HT1080 (cell line): ENCODE data around the gene DPP6. TPM values are rescaled to one million over a fixed set of nuclear protein-coding genes. Genes with fewer than 3 reads are reported as not detected.
"Not testable (repeated sequence)": the region's sequence is repeated elsewhere in the genome, so short reads cannot be mapped to it uniquely, and the experiment has no call there.

ENCODE experiments used
- DNase-seq: peaks from one replicate; pipeline ENCODE4 v3.0.0-alpha.2; 2015; ENCODE audit warnings: low read depth
- total RNA-seq: library from RNA; depleted of rRNA; stranded (reverse); fragments of >200 nt; shearing (Covaris generic); gene quantifications from 2 replicates; pipeline ENCODE4 v1.2.3, GENCODE V29; 2014

DPP6 gene
- total RNA-seq, 1 experiment from 2014 or later = not detected

DNA sequence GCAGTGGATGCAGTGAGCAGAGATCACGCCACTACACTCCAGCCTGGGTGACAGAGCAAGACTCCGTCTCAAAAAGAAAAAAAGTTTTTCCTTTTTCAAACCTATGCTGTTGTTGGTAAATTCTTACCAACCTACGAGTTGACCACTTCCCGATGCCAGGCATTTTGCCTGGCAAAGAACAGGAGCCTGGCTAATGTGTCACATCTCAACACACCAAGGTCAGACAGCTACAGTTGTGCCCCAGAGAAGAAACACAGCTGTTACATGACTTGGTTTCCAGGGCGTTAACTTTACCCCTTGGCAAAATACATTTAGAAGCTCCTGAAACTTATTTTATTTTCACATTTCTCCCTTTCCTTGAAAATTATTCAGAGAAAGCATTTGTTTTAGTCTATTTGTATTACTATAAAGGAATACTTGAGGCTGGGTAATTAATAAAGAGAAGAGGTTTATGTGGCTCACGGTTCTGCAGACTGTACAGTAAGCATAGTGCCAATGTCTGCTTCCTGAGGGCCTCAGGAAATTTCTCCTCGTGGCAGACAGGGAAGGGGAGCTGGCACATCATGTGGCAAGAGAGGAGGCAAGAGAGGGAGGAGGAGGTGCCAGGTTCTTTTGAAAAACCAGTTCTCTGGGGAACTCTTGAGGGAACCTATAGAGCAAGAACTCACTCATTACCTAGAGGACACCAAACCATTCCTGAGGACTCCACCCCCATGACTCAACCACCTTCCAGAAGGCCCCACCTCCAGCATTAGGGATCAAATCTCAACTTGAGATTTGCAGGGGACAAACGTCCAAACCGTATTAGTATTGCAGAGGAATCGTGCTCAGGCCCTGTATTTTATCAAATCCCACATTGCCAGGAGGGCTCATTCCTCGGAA is 867.4 kb downstream of the DPP6 start:
- DNase-seq = no peak

DNA sequence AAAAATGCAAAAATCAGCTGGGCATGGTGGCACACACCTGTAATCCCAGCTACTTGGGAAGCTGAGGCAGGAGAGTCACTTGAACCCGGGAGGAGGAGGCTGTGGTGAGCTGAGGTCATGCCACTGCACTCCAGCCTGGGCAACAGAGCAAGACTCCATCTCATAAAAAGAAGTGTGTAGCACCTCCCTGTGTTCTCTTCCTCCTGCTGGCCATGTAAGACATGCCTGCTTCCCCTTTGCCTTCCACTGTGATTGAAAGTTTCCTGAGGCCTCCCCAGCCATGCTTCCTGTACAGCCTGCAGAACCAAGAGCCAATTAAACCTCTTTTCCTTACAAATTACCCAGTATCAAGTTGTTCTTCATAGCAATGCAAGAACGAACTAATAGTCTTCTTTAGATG is 870.3 kb downstream of the DPP6 start:
- DNase-seq = not testable (repeated sequence)

DNA sequence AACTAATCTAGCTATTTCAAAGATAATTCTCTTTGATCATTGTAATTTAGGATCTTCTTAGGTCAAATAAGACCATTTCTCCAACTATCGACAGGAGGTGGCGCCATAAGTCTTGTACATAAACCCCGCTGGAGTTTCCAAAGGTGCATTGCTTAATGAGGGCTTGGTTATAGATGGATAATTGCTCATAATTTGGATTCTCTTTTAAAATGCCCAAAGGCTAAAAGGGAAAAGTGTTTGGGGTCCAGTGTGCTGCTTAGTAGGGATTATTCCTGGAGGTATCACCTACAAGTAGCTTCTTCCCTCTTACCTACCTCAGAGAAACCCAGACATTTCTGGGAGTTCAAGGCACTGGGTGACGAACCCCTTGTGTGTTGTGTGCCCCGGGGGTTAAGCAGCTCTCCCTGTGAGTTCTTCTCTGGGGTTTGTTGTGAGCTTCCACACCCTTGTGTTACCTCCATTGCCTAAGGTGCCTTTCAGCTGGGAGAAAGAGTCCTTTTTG is 875.5 kb downstream of the DPP6 start:
- DNase-seq = peak; percentile 61

DNA sequence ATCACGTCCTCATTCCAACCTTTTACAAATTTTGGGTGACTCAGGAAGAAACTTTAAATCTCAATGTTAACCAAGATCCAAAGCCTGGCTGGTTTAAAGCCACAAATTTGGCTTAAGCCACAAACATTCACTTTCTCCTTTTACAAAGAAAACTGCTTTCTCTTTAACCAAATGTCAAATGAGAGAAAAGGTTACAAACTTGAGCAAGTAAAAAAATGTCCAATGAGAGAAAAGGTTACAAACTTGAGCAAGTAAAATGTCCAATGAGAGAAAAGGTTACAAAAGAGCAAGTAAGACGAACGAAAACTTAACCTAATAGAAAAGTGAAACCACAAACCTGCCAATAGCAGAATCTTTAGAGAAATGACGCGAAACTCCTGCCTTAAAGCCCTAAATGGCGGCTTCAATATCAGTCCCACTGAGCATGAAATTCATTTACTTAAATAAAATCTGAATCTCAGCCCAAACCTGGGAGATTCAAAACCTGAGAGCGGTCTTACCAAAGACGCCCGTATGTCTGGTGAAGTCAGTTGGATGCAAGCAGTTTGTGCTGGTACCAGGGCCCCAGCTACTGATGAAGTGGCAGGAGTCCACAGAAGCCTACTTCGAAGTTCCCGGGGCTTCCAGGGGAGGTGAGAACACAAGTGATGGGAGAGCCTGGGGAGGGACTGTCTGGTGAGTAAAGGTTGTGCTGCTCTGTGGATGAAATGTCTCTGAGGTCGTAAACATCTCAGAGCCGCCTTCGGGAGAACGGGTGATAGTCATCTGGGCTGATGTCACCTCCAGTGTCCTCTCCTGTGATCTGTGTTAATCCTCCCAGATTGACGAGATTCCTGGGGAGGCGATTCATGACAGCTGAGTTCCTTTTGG is 876.2 kb downstream of the DPP6 start:
- DNase-seq = peak; percentile 94

DNA sequence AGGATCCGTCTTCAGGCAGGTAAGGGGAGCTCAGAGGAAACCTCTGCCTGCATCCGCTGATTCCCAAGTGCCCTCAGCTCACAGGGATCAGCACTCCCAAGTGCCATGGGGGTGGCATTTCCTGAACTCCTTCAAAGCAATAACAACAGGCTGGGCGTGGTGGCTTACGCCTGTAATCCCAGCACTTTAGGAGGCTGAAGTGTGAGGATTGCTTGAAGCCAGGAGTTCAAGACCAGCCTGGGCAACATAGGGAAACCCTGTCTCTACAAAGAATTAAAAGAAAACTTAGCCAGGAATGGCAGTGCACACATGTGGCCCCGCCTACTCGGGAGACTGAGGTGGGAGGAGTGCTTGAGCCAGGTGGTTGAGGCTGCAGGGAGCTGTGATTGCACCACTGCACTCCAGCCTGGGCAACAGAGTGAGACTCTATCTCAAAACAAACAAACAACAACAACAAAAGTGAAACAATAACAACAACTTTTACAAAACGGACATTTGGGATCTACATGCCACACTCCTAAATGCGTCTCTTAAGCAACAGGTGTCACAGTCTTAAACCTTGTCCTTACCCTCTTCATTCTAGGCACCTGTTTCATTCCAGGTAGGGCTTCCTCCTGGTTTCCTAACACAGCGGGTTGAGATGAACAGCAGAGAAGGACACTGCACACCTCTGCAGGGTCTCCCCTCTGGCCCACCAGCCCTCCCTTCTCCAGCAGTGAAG is 877.0 kb downstream of the DPP6 start:
- peak; percentile 27 for DNase-seq

DNA sequence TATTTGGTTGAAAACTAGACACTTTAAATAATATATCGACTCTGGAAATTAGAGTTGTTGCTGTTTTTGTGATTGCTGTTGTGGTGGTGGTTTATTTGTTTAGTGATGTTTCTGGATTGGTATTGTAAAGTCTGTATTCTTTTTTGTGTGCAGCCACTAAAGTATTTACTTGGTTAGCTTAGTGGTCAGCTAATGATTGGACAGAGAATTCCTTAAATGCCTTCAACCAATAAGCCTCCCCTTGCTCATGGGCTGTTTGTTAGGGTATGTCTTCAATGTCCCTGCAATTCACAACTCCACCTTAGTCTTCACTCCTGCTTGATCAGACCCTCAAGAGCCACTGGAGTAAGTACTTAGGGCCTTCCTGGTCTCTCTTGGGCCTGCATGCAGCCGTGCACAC is 879.7 kb downstream of the DPP6 start:
- DNase-seq = no peak

DNA sequence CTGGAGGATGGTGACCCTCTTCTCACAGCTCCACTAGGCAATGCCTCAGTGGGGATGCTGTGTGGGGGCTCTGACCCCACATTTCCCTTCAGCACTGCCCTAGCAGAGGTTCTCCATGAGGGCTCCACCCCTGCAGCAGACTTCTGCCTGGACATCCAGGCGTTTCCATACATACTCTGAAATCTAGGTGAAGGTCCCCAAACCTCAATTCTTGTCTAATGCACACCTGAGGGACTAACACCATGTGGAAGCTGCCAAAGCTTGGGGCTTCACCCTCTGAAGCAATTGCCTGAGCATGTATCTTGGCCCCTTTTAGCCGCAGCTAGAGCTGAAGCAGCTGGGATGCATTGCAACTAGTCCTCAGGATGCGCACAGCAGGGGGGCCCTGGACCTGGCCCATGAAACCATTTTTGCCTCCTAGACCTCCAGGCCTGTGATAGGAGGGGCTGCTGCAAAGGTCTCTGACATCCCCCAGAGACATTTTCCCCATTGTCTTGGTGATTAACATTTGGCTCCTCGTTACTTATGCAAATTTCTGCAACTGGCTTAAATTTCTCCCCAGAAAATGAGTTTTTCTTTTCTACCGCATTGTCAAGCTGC is 882.3 kb downstream of the DPP6 start:
- not testable (repeated sequence) for DNase-seq

DNA sequence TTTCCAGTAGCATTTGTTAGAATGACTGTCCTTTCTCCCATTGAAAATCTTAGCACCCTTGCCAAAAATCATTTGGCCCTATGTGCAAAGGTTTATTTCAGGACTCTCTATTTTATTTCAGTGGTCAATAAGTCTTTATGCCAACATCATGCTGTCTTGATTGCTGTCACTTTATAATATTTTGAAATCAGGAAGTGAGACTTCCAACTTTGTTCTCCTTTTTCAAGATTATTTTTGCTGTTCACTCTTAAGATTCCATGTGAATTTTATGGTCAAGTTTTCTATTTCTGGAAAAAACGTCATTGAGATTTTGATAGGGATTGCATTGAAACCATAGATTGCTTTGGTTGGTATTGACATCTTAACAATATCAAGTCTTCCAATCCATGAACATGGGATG is 885.6 kb downstream of the DPP6 start:
- no peak for DNase-seq

DNA sequence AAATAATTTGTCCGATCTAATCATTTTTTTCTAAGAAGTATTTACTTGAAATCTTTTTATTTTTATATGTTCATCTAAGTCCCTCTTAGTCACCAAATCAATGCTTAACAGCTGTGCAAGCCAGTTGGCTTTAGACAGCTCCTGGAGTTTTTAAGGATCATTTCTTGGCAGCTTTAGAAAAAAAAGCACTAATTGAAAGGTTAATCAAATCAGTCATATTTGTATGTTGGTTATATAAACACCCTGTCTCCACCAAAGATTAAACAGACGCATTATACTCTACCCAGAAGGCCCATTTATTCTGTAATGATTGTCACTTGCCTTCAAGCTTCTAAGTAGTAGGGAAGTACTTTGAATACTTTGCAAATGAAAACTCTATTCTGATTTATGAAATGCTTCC is 890.5 kb downstream of the DPP6 start:
- DNase-seq = no peak
